Measurements from ENCODE around the gene PIK3R1. TPM values are rescaled to one million over a fixed set of nuclear protein-coding genes. Genes with fewer than 3 reads are reported as not detected.

Gene PIK3R1
- total RNA-seq, 4 donors from 2014 or later, result 15.9 to 114 (median 40.8) TPM

GRCh38 chr5:68255305-68256120, 40.0 kb downstream of the PIK3R1 start:
- peak overlapping the region in 3 of 4 donors; percentile 51 to 86 (median 81) for H3K27ac ChIP-seq

GRCh38 chr5:68257210-68257609, 41.7 kb downstream of the PIK3R1 start:
- no peak for TF ChIP-seq CTCF (IDR thresholded peaks at IDR 0.05)
- no peak for TF ChIP-seq POLR2A (IDR thresholded peaks at IDR 0.05)
- Histone ChIP-seq H3K27ac (peak overlapping the region in 3 of 4 donors; percentile 7 to 86 (median 81)), H3K4me1 (peaks cover 14 to 97% (median 19%) of the 10 kb centered on the region in 3 donors), H3K9me3 (no peaks in the 10 kb centered on the region), H3K27me3 (no peaks in the 10 kb centered on the region), H3K4me3 (no peak overlapping the region), H3K36me3 (no peaks in the 10 kb centered on the region)
- 77 to 85% methylated on average over 3 of the region's 3 CpGs for WGBS, 2 donors
- DNase-seq, result no peak
- intact Hi-C loops (cut with DNase I), result no loop called here

More at GRCh38 chr5:68255305-68256120, 40.0 kb downstream of the PIK3R1 start:
- Histone ChIP-seq H3K36me3 (no peaks in the 10 kb centered on the region), H3K4me3 (peak overlapping the region in 1 of 4 donors; percentile 11), H3K4me1 (peaks cover 31 to 99% (median 36%) of the 10 kb centered on the region in 3 donors), H3K9me3 (no peaks in the 10 kb centered on the region), H3K27me3 (no peaks in the 10 kb centered on the region)
- no peak for DNase-seq
- TF ChIP-seq CTCF (IDR thresholded peaks at IDR 0.05) (no peak), POLR2A (IDR thresholded peaks at IDR 0.05) (no peak)
- 47 to 62% methylated on average over 6 of the region's 6 CpGs for WGBS, 2 donors
- intact Hi-C loops (cut with DNase I), result no loop called here

GRCh38 chr5:68258531-68258930, 43.0 kb downstream of the PIK3R1 start:
- WGBS, 2 donors, result 66 to 69% methylated on average over 4 of the region's 4 CpGs
- DNase-seq, result no peak
- no peak for TF ChIP-seq CTCF (IDR thresholded peaks at IDR 0.05)
- no peak for TF ChIP-seq POLR2A (IDR thresholded peaks at IDR 0.05)
- intact Hi-C loops (cut with DNase I), result no loop called here
- Histone ChIP-seq H3K27ac (peak overlapping the region in 2 of 4 donors; percentile 52 to 81), H3K4me1 (peaks cover 9 to 88% (median 12%) of the 10 kb centered on the region in 3 donors), H3K9me3 (no peaks in the 10 kb centered on the region), H3K36me3 (no peaks in the 10 kb centered on the region), H3K4me3 (no peak overlapping the region), H3K27me3 (no peaks in the 10 kb centered on the region)

- 89 to 97% methylated on average over 2 of the region's 2 CpGs for WGBS, 2 donors
- no peak for TF ChIP-seq POLR2A (IDR thresholded peaks at IDR 0.05)
- Histone ChIP-seq H3K36me3 (no peaks in the 10 kb centered on the region), H3K9me3 (no peaks in the 10 kb centered on the region), H3K4me3 (no peak overlapping the region), H3K27me3 (no peaks in the 10 kb centered on the region), H3K27ac (peak overlapping the region in 2 of 4 donors; percentile 52 to 62), H3K4me1 (peaks cover 11 to 88% (median 16%) of the 10 kb centered on the region in 3 donors)
- DNase-seq, result no peak
- intact Hi-C loops (cut with DNase I), result no loop called here
Observed at GRCh38 chr5:68259700-68260099, 44.1 kb downstream of the PIK3R1 start.

- intact Hi-C loops (cut with DNase I), result no loop called here
- no peaks in the 10 kb centered on the region for H3K36me3 ChIP-seq
- no peaks in the 10 kb centered on the region for H3K27me3 ChIP-seq
- H3K4me3 ChIP-seq, result no peak overlapping the region
- H3K4me1 ChIP-seq, result peaks cover 17 to 88% (median 24%) of the 10 kb centered on the region in 3 donors
- TF ChIP-seq CTCF (IDR thresholded peaks at IDR 0.05) (no peak), POLR2A (IDR thresholded peaks at IDR 0.05) (no peak)
- H3K27ac ChIP-seq, result peak overlapping the region in 2 of 4 donors; percentile 59 to 62
- 79 to 85% methylated on average over 3 of the region's 3 CpGs for WGBS, 2 donors
- DNase-seq, result no peak
- no peaks in the 10 kb centered on the region for H3K9me3 ChIP-seq
Observed at GRCh38 chr5:68260467-68260866, 44.9 kb downstream of the PIK3R1 start.

Measured in esophagus squamous epithelium (tissue), 5 donors.